Breast epithelium (tissue), 4 donors: ENCODE results near the gene CHFR. TPM values are rescaled to one million over a fixed set of nuclear protein-coding genes. Genes with fewer than 3 reads are reported as not detected.

ENCODE experiments used
- DNase-seq, 2 donors: peaks; one replicate each; pipeline ENCODE4 v3.0.0-alpha.2; 2019; ENCODE audit warnings: low spot score in 2 of 2
- H3K27ac ChIP-seq, 2 donors: fragments of 200-600 bp; sonication (generic) in 1 of 2; one replicate each; pipeline ENCODE4 v1.5.1; 2016 to 2019; ENCODE audit warnings: mild to moderate bottlenecking in 1 of 2
- H3K27me3 ChIP-seq, 2 donors: fragments of 200-600 bp; sonication (generic) in 1 of 2; one replicate each; pipeline versions ENCODE4 v1.5.1 to v1.6.0; 2017 to 2019; ENCODE audit warnings: control low read depth in 1 of 2, mild to moderate bottlenecking in 1 of 2
- H3K36me3 ChIP-seq: fragments of 200-600 bp; one replicate; pipeline ENCODE4 v1.5.1; 2019
- H3K4me1 ChIP-seq, 2 donors: fragments of 200-600 bp; sonication (generic); one replicate each; pipeline ENCODE4 v1.5.1; 2016 to 2019; ENCODE audit warnings: control low read depth in 1 of 2
- H3K4me3 ChIP-seq, 3 donors: fragments of 200-600 bp; sonication (generic); 1 replicate in 2 of 3; 2 replicates in 1 of 3; pipeline ENCODE4 v1.5.1; 2016 to 2019; ENCODE audit warnings: mild to moderate bottlenecking in 3 of 3, moderate library complexity in 2 of 3
- H3K9me3 ChIP-seq, 2 donors: fragments of 200-600 bp; sonication (generic) in 1 of 2; one replicate each; pipeline ENCODE4 v1.5.1; 2016 to 2019; ENCODE audit warnings: control low read depth in 1 of 2
- POLR2A ChIP-seq: fragments of 450-650 bp; IDR thresholded peaks from one replicate; pipeline ENCODE4 v1.6.1; 2016; ENCODE audit warnings: antibody characterized with exemption, mild to moderate bottlenecking, moderate library complexity
- POLR2AphosphoS5 ChIP-seq, 3 donors: sonication (generic); formaldehyde crosslinking; IDR thresholded peaks; one replicate each; pipeline ENCODE4 v1.6.1; 2017; ENCODE audit warnings: antibody characterized with exemption in 3 of 3
- intact Hi-C: fragments of 100-400 bp; cut with DNase I; formaldehyde crosslinking; loops from one replicate; pipeline ENCODE4 v1.15.1; 2023; ENCODE audit warnings: low total_unique reads
- total RNA-seq, 3 donors: library from RNA; depleted of rRNA; stranded (reverse); fragments of >200 nt; gene quantifications; one replicate each; pipeline ENCODE4 v1.1.0, GENCODE V29; 2016
- TF ChIP-seq, protein P1 (sequence below), 3 donors: fragments of 450-650 bp; IDR thresholded peaks; one replicate each; pipeline ENCODE4 v1.5.1; 2016 to 2017; ENCODE audit warnings: antibody characterized with exemption in 3 of 3, mild to moderate bottlenecking in 3 of 3, moderate library complexity in 3 of 3

Gene CHFR
- total RNA-seq, 3 donors from 2014 or later, result 22.4 to 36.1 (median 26.5) TPM

DNA sequence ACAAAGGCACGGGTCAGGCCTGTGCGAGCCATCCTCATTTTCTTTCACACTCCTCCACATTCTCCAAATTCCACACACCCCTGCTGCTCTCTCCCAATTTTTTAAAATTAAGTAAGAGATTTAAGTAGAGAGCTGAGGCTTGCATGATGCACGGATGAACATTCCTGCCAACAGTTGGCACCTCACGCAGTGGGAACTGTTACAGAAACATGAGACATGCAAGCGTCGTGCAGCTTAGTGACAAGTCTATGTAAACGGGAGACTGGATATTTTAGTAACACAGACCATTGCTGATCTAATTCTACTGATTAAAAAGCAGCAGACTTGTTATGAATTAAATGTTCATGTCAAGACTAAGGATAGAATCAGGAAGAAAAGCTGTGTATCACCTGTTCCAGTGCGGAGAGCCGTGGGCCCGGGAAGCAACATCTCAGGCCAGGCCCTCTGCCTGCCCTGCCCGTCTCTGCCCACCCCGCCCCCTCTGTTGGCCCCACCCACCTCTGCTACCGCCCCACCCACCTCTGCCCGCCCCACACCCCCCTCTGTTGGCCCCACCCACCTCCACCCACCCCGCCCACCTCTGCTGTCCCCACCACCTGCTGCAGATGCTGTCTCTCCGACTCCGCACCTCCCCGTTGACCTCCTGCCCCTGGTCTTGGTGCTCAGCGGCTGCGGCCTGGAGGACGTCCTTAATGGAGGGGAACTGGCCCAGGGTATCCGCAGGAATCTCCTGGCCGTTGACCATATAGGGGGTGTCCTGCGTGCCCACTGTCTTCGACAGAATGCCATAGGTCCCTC is 79.9 kb downstream of the CHFR start:
- Histone ChIP-seq H3K4me3 (no peak overlapping the region), H3K36me3 (peaks cover 6% of the 10 kb centered on the region), H3K9me3 (no peaks in the 10 kb centered on the region), H3K27ac (no peak overlapping the region), H3K4me1 (no peaks in the 10 kb centered on the region), H3K27me3 (no peaks in the 10 kb centered on the region)
- no peak for DNase-seq
- TF ChIP-seq, protein P1, sequence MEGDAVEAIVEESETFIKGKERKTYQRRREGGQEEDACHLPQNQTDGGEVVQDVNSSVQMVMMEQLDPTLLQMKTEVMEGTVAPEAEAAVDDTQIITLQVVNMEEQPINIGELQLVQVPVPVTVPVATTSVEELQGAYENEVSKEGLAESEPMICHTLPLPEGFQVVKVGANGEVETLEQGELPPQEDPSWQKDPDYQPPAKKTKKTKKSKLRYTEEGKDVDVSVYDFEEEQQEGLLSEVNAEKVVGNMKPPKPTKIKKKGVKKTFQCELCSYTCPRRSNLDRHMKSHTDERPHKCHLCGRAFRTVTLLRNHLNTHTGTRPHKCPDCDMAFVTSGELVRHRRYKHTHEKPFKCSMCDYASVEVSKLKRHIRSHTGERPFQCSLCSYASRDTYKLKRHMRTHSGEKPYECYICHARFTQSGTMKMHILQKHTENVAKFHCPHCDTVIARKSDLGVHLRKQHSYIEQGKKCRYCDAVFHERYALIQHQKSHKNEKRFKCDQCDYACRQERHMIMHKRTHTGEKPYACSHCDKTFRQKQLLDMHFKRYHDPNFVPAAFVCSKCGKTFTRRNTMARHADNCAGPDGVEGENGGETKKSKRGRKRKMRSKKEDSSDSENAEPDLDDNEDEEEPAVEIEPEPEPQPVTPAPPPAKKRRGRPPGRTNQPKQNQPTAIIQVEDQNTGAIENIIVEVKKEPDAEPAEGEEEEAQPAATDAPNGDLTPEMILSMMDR (IDR thresholded peaks at IDR 0.05), result no peak
- TF ChIP-seq POLR2AphosphoS5 (IDR thresholded peaks at IDR 0.05), result no peak
- no peak for TF ChIP-seq POLR2A
- intact Hi-C loops, result no loop called here

DNA sequence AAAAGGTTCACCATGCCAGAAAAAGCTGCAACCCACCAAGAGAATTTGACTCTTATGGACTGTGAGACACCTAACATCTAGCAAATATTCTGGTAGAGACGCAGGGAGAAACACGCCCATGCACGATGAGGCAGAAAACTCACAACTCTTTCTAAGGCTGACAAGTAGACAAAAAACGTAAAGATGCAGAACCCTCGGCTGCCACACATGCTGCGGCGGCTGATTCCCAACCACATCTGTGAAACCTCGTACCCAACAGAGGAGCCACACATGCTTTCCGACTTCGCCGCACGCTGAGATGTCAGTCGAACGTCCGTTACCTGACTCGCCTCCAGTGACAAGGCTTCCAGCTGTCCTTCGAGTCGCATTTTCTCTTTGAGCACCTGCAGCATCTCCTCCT is 80.5 kb downstream of the CHFR start:
- DNase-seq, result no peak
- H3K36me3 ChIP-seq, result peaks cover 8% of the 10 kb centered on the region
- intact Hi-C loops, result no loop called here
- no peaks in the 10 kb centered on the region for H3K4me1 ChIP-seq
- TF ChIP-seq, protein P1 (IDR thresholded peaks at IDR 0.05), result no peak
- TF ChIP-seq POLR2A (no peak), POLR2AphosphoS5 (IDR thresholded peaks at IDR 0.05) (no peak)
- no peak overlapping the region for H3K4me3 ChIP-seq
- H3K27me3 ChIP-seq, result no peaks in the 10 kb centered on the region
- no peak overlapping the region for H3K27ac ChIP-seq
- no peaks in the 10 kb centered on the region for H3K9me3 ChIP-seq

DNA sequence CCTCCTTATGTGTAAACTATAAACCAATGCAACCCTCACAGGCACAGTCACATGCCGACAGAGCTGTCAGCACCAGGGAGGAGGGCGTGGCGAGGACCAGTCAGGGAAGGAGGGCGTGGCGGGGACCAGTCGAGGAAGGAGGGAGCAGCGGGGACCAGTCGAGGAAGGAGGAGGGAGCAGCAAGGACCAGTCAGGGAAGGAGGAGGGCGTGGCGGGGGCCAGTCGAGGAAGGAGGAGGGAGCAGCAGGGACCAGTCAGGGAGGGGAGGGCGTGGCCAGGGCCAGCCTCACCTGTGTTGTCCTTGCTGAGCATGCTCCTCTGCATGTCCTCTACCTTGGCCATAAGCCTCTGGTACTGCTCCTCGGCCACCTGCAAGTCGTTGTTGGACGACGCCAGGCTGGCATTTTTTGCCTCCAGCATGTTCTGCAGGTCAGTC is 83.0 kb downstream of the CHFR start:
- Histone ChIP-seq H3K4me3 (no peak overlapping the region), H3K9me3 (no peaks in the 10 kb centered on the region), H3K27me3 (no peaks in the 10 kb centered on the region), H3K27ac (peak overlapping the region in 1 of 2 donors; percentile 74), H3K36me3 (peaks cover 17% of the 10 kb centered on the region), H3K4me1 (no peaks in the 10 kb centered on the region)
- TF ChIP-seq, protein P1 (IDR thresholded peaks at IDR 0.05), result no peak
- TF ChIP-seq POLR2AphosphoS5 (IDR thresholded peaks at IDR 0.05) (no peak), POLR2A (no peak)
- no peak for DNase-seq
- intact Hi-C loops, result no loop called here

DNA sequence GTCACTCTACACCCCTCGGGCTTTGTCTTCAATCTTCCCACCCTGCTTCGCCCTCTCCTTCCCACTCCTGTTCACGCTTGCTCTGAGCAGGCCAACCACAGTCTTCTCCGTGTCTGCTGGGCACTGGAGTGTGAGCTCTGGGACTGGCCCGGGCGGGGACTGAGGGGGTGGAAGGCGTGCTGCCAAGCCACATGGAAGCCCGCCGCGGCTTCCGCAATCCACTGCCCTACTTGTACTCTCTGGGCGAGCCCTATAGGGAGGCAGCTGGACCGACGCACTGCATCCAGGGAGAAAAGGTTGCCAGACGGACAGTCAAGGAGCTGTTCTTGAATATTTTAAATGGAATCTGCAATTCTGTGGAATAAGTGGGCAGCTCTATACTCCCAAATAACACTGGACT is 83.5 kb downstream of the CHFR start:
- DNase-seq, result peak in 1 of 2 donors; percentile 61
- H3K27ac ChIP-seq, result peak overlapping the region; percentile 33 to 74
- H3K36me3 ChIP-seq, result peaks cover 17% of the 10 kb centered on the region
- H3K27me3 ChIP-seq, result no peaks in the 10 kb centered on the region
- TF ChIP-seq, protein P1 (IDR thresholded peaks at IDR 0.05), result no peak
- TF ChIP-seq POLR2A (no peak), POLR2AphosphoS5 (IDR thresholded peaks at IDR 0.05) (peak in 1 of 3 donors; percentile 11)
- H3K4me3 ChIP-seq, result peak overlapping the region in 1 of 3 donors; percentile 8
- intact Hi-C loops, result no loop called here
- H3K9me3 ChIP-seq, result no peaks in the 10 kb centered on the region
- H3K4me1 ChIP-seq, result no peaks in the 10 kb centered on the region

DNA sequence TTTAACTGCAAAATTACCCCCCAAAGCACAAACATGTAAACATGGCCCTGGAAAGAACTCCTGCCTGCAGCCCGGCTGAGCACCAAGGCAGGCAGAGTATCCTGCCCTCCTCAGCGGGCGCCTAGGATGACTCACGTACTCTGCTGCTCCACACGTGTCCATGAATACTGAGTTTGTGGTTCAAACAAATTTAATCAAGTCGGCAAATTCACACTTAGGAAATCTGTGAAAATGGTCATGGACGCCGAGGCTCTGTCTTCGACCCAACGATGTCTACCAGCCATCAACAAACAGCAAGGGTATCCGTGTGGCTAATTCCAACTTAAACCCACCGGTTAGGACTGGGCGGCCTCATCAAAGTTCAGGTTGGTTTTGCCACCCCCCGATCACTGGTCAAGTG is 84.3 kb downstream of the CHFR start:
- H3K27ac ChIP-seq, result peak overlapping the region in 1 of 2 donors; percentile 74
- H3K27me3 ChIP-seq, result no peaks in the 10 kb centered on the region
- H3K4me1 ChIP-seq, result no peaks in the 10 kb centered on the region
- H3K36me3 ChIP-seq, result peaks cover 17% of the 10 kb centered on the region
- H3K9me3 ChIP-seq, result no peaks in the 10 kb centered on the region
- no peak for DNase-seq
- TF ChIP-seq, protein P1 (IDR thresholded peaks at IDR 0.05), result no peak
- no peak for TF ChIP-seq POLR2A
- no peak for TF ChIP-seq POLR2AphosphoS5 (IDR thresholded peaks at IDR 0.05)
- H3K4me3 ChIP-seq, result no peak overlapping the region
- intact Hi-C loops, result no loop called here
